Thyroid gland (tissue), 4 donors: ENCODE data around the gene SP100. TPM values are rescaled to one million over a fixed set of nuclear protein-coding genes. Genes with fewer than 3 reads are reported as not detected.

Source experiments
- DNase-seq, 2 donors: peaks; one replicate each; pipeline ENCODE4 v3.0.0-alpha.2; 2019
- H3K27ac ChIP-seq, 3 donors: fragments of 200-600 bp; sonication (generic); 1 replicate in 2 of 3; 2 replicates in 1 of 3; pipeline ENCODE4 v1.5.1; 2016 to 2019; ENCODE audit warnings: mild to moderate bottlenecking in 1 of 3, moderate library complexity in 1 of 3
- H3K27me3 ChIP-seq: fragments of 200-600 bp; sonication (generic); one replicate; pipeline ENCODE4 v1.5.1; 2019
- H3K36me3 ChIP-seq, 2 donors: fragments of 200-600 bp; sonication (generic); one replicate each; pipeline ENCODE4 v1.5.1; 2016 to 2019
- H3K4me1 ChIP-seq, 2 donors: fragments of 200-600 bp; sonication (generic); one replicate each; pipeline ENCODE4 v1.5.1; 2017 to 2019
- H3K4me3 ChIP-seq, 3 donors: fragments of 200-600 bp; sonication (generic); replicated peaks in 1 of 3; 1 replicate in 2 of 3; 2 replicates in 1 of 3; pipeline ENCODE4 v1.5.1; 2016; ENCODE audit warnings: mild to moderate bottlenecking in 1 of 3
- H3K9me3 ChIP-seq: fragments of 200-600 bp; sonication (generic); one replicate; pipeline ENCODE4 v1.5.1; 2017
- CTCF ChIP-seq, 6 experiments: fragments of 200-600 bp in 3 of 6; fragments of 450-650 bp in 3 of 6; sonication (generic) in 3 of 6; IDR thresholded peaks; one replicate each; pipeline ENCODE4 v1.5.1; 2016 to 2019; ENCODE audit warnings: antibody characterized with exemption in 6 of 6, mild to moderate bottlenecking in 2 of 6, inconsistent platforms in 1 of 6, moderate library complexity in 1 of 6
- POLR2A ChIP-seq, 2 donors: fragments of 450-650 bp; IDR thresholded peaks; one replicate each; pipeline ENCODE4 v1.6.1; 2017; ENCODE audit warnings: antibody characterized with exemption in 2 of 2, mild to moderate bottlenecking in 2 of 2, moderate library complexity in 1 of 2
- WGBS, 2 donors: methylation state at CpG; one replicate each; pipeline ENCODE4 v1.1.5; 2017; 5-methylcytosine and 5-hydroxymethylcytosine counted together
- intact Hi-C: fragments of 100-400 bp; cut with DNase I; formaldehyde crosslinking; loops from one replicate; pipeline ENCODE4 v1.15.1; 2023
- total RNA-seq, 4 donors: library from RNA; depleted of rRNA; stranded (reverse); fragments of >200 nt; gene quantifications; one replicate each; pipeline ENCODE4 v1.2.3, GENCODE V29; 2016

The SP100 gene
- total RNA-seq, 4 donors from 2014 or later = 84.0 to 151 (median 98.0) TPM

GRCh38 chr2:230496891-230497290, 80.9 kb downstream of the SP100 start:
- no peak overlapping the region for H3K27ac ChIP-seq
- H3K27me3 ChIP-seq = no peaks in the 10 kb centered on the region
- no peak for TF ChIP-seq CTCF (IDR thresholded peaks at IDR 0.05)
- TF ChIP-seq POLR2A (IDR thresholded peaks at IDR 0.05) = no peak
- peaks cover 20 to 24% of the 10 kb centered on the region in 2 donors for H3K36me3 ChIP-seq
- H3K4me1 ChIP-seq = no peaks in the 10 kb centered on the region
- H3K9me3 ChIP-seq = no peaks in the 10 kb centered on the region
- WGBS, 2 donors = 77 to 78% methylated on average over 3 of the region's 3 CpGs
- intact Hi-C loops = no loop called here
- no peak overlapping the region for H3K4me3 ChIP-seq
- no peak for DNase-seq

- TF ChIP-seq POLR2A (IDR thresholded peaks at IDR 0.05) (no peak), CTCF (IDR thresholded peaks at IDR 0.05) (no peak)
- Histone ChIP-seq H3K27ac (no peak overlapping the region), H3K4me3 (no peak overlapping the region), H3K36me3 (peaks cover 20 to 24% of the 10 kb centered on the region in 2 donors), H3K4me1 (no peaks in the 10 kb centered on the region), H3K9me3 (no peaks in the 10 kb centered on the region), H3K27me3 (no peaks in the 10 kb centered on the region)
- no peak for DNase-seq
- WGBS, 2 donors = 66 to 81% methylated on average over 5 of the region's 5 CpGs
- intact Hi-C loops = no loop called here
These were observed 82.6 kb downstream of the SP100 start for GRCh38 chr2:230498506-230499107.

GRCh38 chr2:230502593-230502992, 86.6 kb downstream of the SP100 start:
- no peak for DNase-seq
- no peak overlapping the region for H3K27ac ChIP-seq
- no peaks in the 10 kb centered on the region for H3K4me1 ChIP-seq
- H3K9me3 ChIP-seq = no peaks in the 10 kb centered on the region
- H3K36me3 ChIP-seq = peaks cover 8 to 18% of the 10 kb centered on the region in 2 donors
- no peak for TF ChIP-seq CTCF (IDR thresholded peaks at IDR 0.05)
- no peak for TF ChIP-seq POLR2A (IDR thresholded peaks at IDR 0.05)
- intact Hi-C loops = no loop called here
- H3K27me3 ChIP-seq = no peaks in the 10 kb centered on the region
- WGBS, 2 donors = 94 to 95% methylated on average over 7 of the region's 7 CpGs
- no peak overlapping the region for H3K4me3 ChIP-seq

- DNase-seq = no peak
- no peaks in the 10 kb centered on the region for H3K9me3 ChIP-seq
- H3K27ac ChIP-seq = no peak overlapping the region
- intact Hi-C loops = no loop called here
- no peak for TF ChIP-seq POLR2A (IDR thresholded peaks at IDR 0.05)
- TF ChIP-seq CTCF (IDR thresholded peaks at IDR 0.05) = no peak
- no peaks in the 10 kb centered on the region for H3K27me3 ChIP-seq
- peaks cover 4 to 18% of the 10 kb centered on the region in 2 donors for H3K36me3 ChIP-seq
- no peak overlapping the region for H3K4me3 ChIP-seq
- no peaks in the 10 kb centered on the region for H3K4me1 ChIP-seq
These were observed 87.8 kb downstream of the SP100 start for GRCh38 chr2:230503798-230504197.

GRCh38 chr2:230505162-230505561, 89.2 kb downstream of the SP100 start:
- intact Hi-C loops = no loop called here
- H3K36me3 ChIP-seq = peaks cover 0 to 10% of the 10 kb centered on the region in 2 donors
- no peaks in the 10 kb centered on the region for H3K4me1 ChIP-seq
- WGBS, 2 donors = 97 to 98% methylated on average over 2 of the region's 2 CpGs
- no peaks in the 10 kb centered on the region for H3K9me3 ChIP-seq
- DNase-seq = no peak
- H3K27me3 ChIP-seq = no peaks in the 10 kb centered on the region
- TF ChIP-seq CTCF (IDR thresholded peaks at IDR 0.05) (no peak), POLR2A (IDR thresholded peaks at IDR 0.05) (no peak)
- no peak overlapping the region for H3K4me3 ChIP-seq
- no peak overlapping the region for H3K27ac ChIP-seq
